Kidney epithelial cell (primary cell): Measurements from ENCODE around the gene ZNF675. TPM values are rescaled to one million over a fixed set of nuclear protein-coding genes. Genes with fewer than 3 reads are reported as not detected.
"Not testable (repeated sequence)": the region's sequence is repeated elsewhere in the genome, so short reads cannot be mapped to it uniquely, and the experiment has no call there.

Source experiments
- DNase-seq: peaks from one replicate; pipeline ENCODE4 v3.0.0-alpha.2; 2010; ENCODE audit warnings: low read depth
- H3K27me3 ChIP-seq: 2 replicates; pipeline ENCODE4 v1.6.0; 2011; ENCODE audit warnings: low read length; ENCODE audit not compliant: control insufficient read depth, insufficient read depth
- H3K36me3 ChIP-seq: 2 replicates; pipeline ENCODE4 v1.5.1; 2011; ENCODE audit warnings: low read length; ENCODE audit not compliant: control insufficient read depth, insufficient read depth
- H3K4me3 ChIP-seq: 2 replicates; pipeline ENCODE4 v1.5.1; 2011; ENCODE audit warnings: low read depth, mild to moderate bottlenecking, control low read depth, low read length
- total RNA-seq: library from RNA; depleted of rRNA; stranded (reverse); fragments of >200 nt; gene quantifications from 2 replicates; pipeline ENCODE4 v1.2.3, GENCODE V29; 2015
- TF ChIP-seq, protein P1 (sequence below): IDR thresholded peaks from 2 replicates; pipeline ENCODE4 v1.5.1; 2011; ENCODE audit warnings: mild to moderate bottlenecking, moderate library complexity, low read length, control low read depth, inconsistent platforms; ENCODE audit not compliant: insufficient read depth, poor library complexity, severe bottlenecking

ZNF675 gene
- total RNA-seq, 1 donor from 2014 or later: 7.6 TPM

DNA sequence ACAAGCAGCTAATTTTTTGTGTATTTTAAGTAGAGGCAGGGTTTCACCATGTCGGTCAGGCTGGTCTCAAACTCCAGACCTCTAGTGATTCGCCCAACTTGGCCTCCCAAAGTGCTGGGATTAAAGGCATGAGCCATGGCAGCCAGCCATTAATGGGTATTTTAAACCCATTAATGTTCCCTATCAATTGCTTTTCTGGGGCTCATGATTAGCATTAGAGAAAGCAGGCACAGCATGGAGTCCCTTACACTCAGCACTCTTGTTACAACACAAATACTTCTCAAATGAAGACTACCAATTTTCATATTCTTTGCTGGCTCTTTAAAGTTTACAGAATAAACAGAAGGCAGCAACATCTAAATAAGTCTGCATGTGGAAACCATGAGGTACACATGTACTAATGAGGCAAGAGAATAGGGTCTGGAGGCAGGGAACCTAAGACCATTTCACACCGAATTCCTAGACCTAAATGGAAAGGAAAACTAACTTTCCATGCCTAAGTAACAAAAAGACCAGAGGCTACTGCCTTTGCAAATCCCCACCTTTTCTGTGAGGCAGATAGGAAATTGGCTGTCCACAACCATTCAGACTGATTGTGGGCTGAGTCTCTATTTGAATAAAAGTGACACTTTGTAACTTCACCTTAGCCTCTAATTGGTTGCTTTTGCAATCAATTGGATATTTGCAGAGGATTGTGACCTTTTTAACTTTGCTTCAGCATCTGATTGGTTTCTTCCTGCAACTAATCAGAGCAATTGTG, 21.2 kb downstream of the ZNF675 start:
- DNase-seq: no peak
- Histone ChIP-seq H3K27me3 (no peaks in the 10 kb centered on the region), H3K4me3 (no peak overlapping the region), H3K36me3 (peaks cover 1% of the 10 kb centered on the region)
- TF ChIP-seq, protein P1, sequence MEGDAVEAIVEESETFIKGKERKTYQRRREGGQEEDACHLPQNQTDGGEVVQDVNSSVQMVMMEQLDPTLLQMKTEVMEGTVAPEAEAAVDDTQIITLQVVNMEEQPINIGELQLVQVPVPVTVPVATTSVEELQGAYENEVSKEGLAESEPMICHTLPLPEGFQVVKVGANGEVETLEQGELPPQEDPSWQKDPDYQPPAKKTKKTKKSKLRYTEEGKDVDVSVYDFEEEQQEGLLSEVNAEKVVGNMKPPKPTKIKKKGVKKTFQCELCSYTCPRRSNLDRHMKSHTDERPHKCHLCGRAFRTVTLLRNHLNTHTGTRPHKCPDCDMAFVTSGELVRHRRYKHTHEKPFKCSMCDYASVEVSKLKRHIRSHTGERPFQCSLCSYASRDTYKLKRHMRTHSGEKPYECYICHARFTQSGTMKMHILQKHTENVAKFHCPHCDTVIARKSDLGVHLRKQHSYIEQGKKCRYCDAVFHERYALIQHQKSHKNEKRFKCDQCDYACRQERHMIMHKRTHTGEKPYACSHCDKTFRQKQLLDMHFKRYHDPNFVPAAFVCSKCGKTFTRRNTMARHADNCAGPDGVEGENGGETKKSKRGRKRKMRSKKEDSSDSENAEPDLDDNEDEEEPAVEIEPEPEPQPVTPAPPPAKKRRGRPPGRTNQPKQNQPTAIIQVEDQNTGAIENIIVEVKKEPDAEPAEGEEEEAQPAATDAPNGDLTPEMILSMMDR: no peak

DNA sequence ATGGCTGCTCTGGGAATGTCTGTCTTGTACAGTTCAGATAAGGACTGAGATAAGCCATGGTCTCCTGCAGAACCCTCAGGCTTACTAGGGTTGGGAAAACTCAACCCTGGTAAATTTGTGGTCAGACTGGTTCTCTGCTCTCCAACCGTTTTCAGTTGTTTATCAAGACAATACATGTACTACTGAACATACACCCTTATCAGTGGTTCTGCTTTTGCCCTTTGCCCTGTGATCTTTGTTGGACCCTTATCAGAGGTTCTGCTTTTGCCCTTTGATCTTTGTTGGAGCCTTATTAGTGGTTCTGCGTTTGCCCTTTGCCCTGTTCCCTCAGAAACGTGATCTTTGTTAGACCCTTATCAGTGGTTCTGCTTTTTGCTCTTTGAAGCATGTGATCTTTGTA, 37.2 kb downstream of the ZNF675 start:
- not testable (repeated sequence) for H3K4me3 ChIP-seq, H3K36me3 ChIP-seq, DNase-seq, H3K27me3 ChIP-seq

Other genes with a start within 250 kb of the ZNF675 start
- gene ZNF681, start 71.7 kb upstream of the ZNF675 start, total RNA-seq: 1.8 and 2.5 TPM in 2 replicates
- 3.1 and 5.9 TPM in 2 replicates for gene ZNF726, start 227.7 kb upstream of the ZNF675 start, total RNA-seq